ENCODE data around the gene ROBO1. TPM values are rescaled to one million over a fixed set of nuclear protein-coding genes. Genes with fewer than 3 reads are reported as not detected.

ROBO1 gene
- total RNA-seq, 1 donor from 2014 or later: 27.1 TPM

GRCh38 chr3:78844307-78844706 lies 923.5 kb downstream of the ROBO1 start:
- ATAC-seq (no peak), DNase-seq (no peak)
- H3K27ac ChIP-seq: no peak overlapping the region
- H3K36me3 ChIP-seq: no peaks in the 10 kb centered on the region
- no peaks in the 10 kb centered on the region for H3K27me3 ChIP-seq
- H3K4me3 ChIP-seq: no peak overlapping the region
- intact Hi-C loops (cut with DNase I): no loop called here
- no peaks in the 10 kb centered on the region for H3K9me3 ChIP-seq
- TF ChIP-seq CTCF (IDR thresholded peaks at IDR 0.05): no peak
- H3K4me1 ChIP-seq: peaks cover 11% of the 10 kb centered on the region

GRCh38 chr3:78839693-78840092 lies 928.1 kb downstream of the ROBO1 start:
- TF ChIP-seq CTCF (IDR thresholded peaks at IDR 0.05): no peak
- intact Hi-C loops (cut with DNase I): no loop called here
- no peaks in the 10 kb centered on the region for H3K36me3 ChIP-seq

GRCh38 chr3:78838362-78838761 lies 929.4 kb downstream of the ROBO1 start:
- intact Hi-C loops (cut with DNase I): no loop called here
- ATAC-seq (no peak), DNase-seq (no peak)
- no peaks in the 10 kb centered on the region for H3K4me1 ChIP-seq
- H3K4me3 ChIP-seq: no peak overlapping the region
- no peak overlapping the region for H3K27ac ChIP-seq
- no peaks in the 10 kb centered on the region for H3K27me3 ChIP-seq
- TF ChIP-seq CTCF (IDR thresholded peaks at IDR 0.05): no peak
- H3K36me3 ChIP-seq: no peaks in the 10 kb centered on the region
- no peaks in the 10 kb centered on the region for H3K9me3 ChIP-seq

More at GRCh38 chr3:78839693-78840092, 928.1 kb downstream of the ROBO1 start:
- Histone ChIP-seq H3K27me3 (no peaks in the 10 kb centered on the region), H3K9me3 (no peaks in the 10 kb centered on the region), H3K27ac (no peak overlapping the region), H3K4me3 (no peak overlapping the region), H3K4me1 (no peaks in the 10 kb centered on the region)
- ATAC-seq (no peak), DNase-seq (no peak)

GRCh38 chr3:78834910-78835309 lies 932.9 kb downstream of the ROBO1 start:
- Histone ChIP-seq H3K4me3 (no peak overlapping the region), H3K9me3 (no peaks in the 10 kb centered on the region), H3K27ac (no peak overlapping the region), H3K36me3 (no peaks in the 10 kb centered on the region), H3K27me3 (no peaks in the 10 kb centered on the region), H3K4me1 (no peaks in the 10 kb centered on the region)
- intact Hi-C loops (cut with DNase I): no loop called here
- DNase-seq (no peak), ATAC-seq (no peak)
- no peak for TF ChIP-seq CTCF (IDR thresholded peaks at IDR 0.05)

DNA sequence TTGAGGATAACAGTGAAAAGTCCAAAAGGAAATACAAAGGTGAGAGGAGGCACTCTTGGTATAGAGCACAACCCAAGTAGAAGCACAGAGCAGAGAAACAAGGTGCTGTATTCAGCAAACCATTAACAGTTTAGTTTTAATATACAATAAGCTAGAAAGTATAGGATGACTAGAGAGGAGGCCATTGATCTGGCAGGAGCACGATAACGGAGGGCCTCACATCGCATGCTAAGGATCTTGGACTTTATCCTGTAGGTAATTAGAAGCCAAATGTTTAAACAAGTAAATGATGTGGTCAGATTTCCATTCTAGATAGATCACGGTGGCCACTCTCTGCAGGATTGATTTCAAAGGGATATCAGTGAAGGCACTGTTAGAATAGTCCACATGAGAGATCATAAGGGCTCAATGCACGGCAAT lies 935.0 kb downstream of the ROBO1 start:
- intact Hi-C loops (cut with DNase I): no loop called here
- H3K36me3 ChIP-seq: no peaks in the 10 kb centered on the region
- H3K27me3 ChIP-seq: no peaks in the 10 kb centered on the region
- no peak overlapping the region for H3K4me3 ChIP-seq
- no peaks in the 10 kb centered on the region for H3K4me1 ChIP-seq
- ATAC-seq (no peak), DNase-seq (no peak)
- H3K27ac ChIP-seq: no peak overlapping the region
- H3K9me3 ChIP-seq: no peaks in the 10 kb centered on the region
- no peak for TF ChIP-seq CTCF (IDR thresholded peaks at IDR 0.05)

DNA sequence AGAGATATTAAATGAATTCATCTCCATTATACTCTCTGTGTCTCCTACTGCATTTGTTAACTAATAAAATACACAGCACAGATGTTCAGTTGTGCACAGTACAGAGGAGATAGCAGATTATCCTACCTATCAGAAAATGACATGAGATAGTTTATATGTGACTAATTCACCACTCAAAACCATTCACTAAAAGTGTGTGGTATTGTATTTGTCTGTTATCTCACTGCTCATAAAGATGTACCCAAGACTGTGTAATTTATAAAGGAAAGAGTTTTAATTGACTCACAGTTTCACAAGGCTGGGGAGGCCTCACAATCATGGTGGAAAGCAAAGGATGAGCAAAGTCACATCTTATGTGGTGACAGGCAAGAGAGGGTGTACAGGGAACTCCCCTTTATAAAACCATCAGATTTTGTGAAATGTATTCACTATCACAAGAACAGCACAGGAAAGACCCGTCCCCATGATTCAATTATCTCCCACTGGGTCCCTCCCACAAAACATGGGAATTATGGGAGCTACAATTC lies 936.3 kb downstream of the ROBO1 start:
- Histone ChIP-seq H3K9me3 (no peaks in the 10 kb centered on the region), H3K4me3 (no peak overlapping the region), H3K27ac (no peak overlapping the region), H3K36me3 (no peaks in the 10 kb centered on the region), H3K27me3 (no peaks in the 10 kb centered on the region), H3K4me1 (no peaks in the 10 kb centered on the region)
- TF ChIP-seq CTCF (IDR thresholded peaks at IDR 0.05): no peak
- no peak for ATAC-seq
- DNase-seq: no peak
- intact Hi-C loops (cut with DNase I): no loop called here

Measured in upper lobe of right lung (tissue), 1 donor.